Cardiac muscle cell (in vitro differentiated cells and primary cell): ENCODE measurements around the gene PTPRM. TPM values are rescaled to one million over a fixed set of nuclear protein-coding genes. Genes with fewer than 3 reads are reported as not detected.
A peak's percentile ranks its signal among the peaks of the same experiment; 100 is the strongest.

ENCODE experiments used
- DNase-seq, 2 donors: peaks; one replicate each; pipeline versions ENCODE4 v3.0.0 to v3.0.0-alpha.2; 2010 to 2017; ENCODE audit warnings: low read depth in 1 of 2, low spot score in 1 of 2
- H3K27ac ChIP-seq: fragments of 200-600 bp; sonication (generic); 2 replicates; pipeline ENCODE4 v1.5.1; 2016
- H3K27me3 ChIP-seq: fragments of 200-600 bp; sonication (generic); 2 replicates; pipeline ENCODE4 v1.6.0; 2016; ENCODE audit warnings: control low read depth
- H3K36me3 ChIP-seq: fragments of 200-600 bp; sonication (generic); 2 replicates; pipeline ENCODE4 v1.5.1; 2016; ENCODE audit warnings: control low read depth
- H3K4me1 ChIP-seq: fragments of 200-600 bp; sonication (generic); 2 replicates; pipeline ENCODE4 v1.8.1; 2017; ENCODE audit warnings: low read depth, mild to moderate bottlenecking, mixed run types
- H3K4me3 ChIP-seq: fragments of 200-600 bp; sonication (generic); 2 replicates; pipeline ENCODE4 v1.5.1; 2016; ENCODE audit warnings: mild to moderate bottlenecking
- H3K9me3 ChIP-seq: fragments of 200-600 bp; sonication (generic); 2 replicates; pipeline ENCODE4 v1.5.1; 2017; ENCODE audit warnings: low read depth, mild to moderate bottlenecking, control low read depth
- polyA plus RNA-seq: library from polyadenylated mRNA; unstranded; fragments of >200 nt; fragmentation: Nextera tagmentation; extraction: Ambion mirVana; gene quantifications from 2 replicates; pipeline ENCODE4 v1.2.1, GENCODE V29; 2016
- total RNA-seq: library from RNA; depleted of rRNA; stranded (reverse); fragments of >200 nt; gene quantifications from 2 replicates; pipeline ENCODE4 v1.2.3, GENCODE V29; 2016
- TF ChIP-seq, protein P1 (sequence below): IDR thresholded peaks from 2 replicates; pipeline ENCODE4 v1.5.1; 2012; ENCODE audit warnings: low read depth, mild to moderate bottlenecking, low read length

The PTPRM gene
- total and polyA plus RNA-seq, 2 experiments from 2014 or later: 26.5 to 48.8 TPM

DNA sequence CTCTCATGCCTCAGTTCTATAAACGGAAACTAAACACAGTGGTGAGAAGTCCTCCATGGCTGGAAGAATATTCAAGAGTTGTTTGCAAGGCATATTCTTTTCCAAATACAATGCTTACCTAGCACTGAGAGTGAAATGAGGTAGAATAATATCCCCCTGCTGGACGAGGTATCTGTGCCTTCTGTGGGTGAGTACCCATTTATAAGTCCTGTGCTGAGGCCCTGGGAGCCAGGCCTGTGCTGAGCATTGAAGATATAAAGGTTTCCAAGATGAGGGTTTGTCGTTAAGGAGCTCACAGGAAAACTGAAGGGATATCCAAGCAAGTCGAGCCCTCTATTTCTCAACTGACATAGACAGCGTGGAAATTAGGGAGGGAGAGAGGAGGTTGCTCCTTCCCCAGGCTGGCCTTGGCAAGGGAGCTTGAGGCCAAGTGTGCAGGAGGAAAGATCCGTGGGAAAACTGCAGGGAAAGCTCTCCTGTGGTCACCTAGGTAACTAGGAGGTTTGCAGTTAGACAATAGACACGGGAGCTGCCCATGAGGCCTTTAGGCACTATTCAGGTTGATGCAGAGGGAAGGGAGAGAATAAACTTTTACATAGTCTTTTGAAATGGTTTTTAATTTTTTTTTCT lies 17.6 kb downstream of the PTPRM start:
- Histone ChIP-seq H3K27me3 (no peaks in the 10 kb centered on the region), H3K36me3 (no peaks in the 10 kb centered on the region), H3K9me3 (no peaks in the 10 kb centered on the region), H3K27ac (no peak overlapping the region), H3K4me1 (peaks cover 6% of the 10 kb centered on the region), H3K4me3 (no peak overlapping the region)
- peak in 1 of 2 donors; percentile 33 for DNase-seq
- TF ChIP-seq, protein P1, sequence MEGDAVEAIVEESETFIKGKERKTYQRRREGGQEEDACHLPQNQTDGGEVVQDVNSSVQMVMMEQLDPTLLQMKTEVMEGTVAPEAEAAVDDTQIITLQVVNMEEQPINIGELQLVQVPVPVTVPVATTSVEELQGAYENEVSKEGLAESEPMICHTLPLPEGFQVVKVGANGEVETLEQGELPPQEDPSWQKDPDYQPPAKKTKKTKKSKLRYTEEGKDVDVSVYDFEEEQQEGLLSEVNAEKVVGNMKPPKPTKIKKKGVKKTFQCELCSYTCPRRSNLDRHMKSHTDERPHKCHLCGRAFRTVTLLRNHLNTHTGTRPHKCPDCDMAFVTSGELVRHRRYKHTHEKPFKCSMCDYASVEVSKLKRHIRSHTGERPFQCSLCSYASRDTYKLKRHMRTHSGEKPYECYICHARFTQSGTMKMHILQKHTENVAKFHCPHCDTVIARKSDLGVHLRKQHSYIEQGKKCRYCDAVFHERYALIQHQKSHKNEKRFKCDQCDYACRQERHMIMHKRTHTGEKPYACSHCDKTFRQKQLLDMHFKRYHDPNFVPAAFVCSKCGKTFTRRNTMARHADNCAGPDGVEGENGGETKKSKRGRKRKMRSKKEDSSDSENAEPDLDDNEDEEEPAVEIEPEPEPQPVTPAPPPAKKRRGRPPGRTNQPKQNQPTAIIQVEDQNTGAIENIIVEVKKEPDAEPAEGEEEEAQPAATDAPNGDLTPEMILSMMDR: no peak

DNA sequence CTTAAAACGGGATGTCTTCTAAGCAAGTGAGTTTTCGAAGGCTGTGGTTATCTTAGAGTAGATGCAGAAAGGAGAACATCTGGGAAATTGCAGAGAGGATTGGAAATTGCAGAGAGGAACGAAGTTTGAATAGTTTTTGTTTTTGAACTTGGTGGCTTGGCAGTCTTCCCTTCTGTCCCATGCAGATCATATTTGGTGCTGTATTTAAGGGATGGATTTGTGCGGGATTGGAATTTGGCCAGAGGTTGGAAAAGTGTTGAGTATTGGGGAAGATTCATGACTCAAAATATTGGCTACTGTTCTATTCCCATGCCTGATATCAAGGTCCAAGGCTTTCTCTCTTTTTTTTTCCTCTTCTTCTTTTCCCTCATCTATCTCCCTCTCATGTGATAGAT lies 18.2 kb downstream of the PTPRM start:
- H3K27ac ChIP-seq: no peak overlapping the region
- H3K27me3 ChIP-seq: no peaks in the 10 kb centered on the region
- DNase-seq: peak in 1 of 2 donors; percentile 49
- no peaks in the 10 kb centered on the region for H3K9me3 ChIP-seq
- no peak overlapping the region for H3K4me3 ChIP-seq
- TF ChIP-seq, protein P1: no peak
- H3K36me3 ChIP-seq: no peaks in the 10 kb centered on the region
- H3K4me1 ChIP-seq: peaks cover 6% of the 10 kb centered on the region

DNA sequence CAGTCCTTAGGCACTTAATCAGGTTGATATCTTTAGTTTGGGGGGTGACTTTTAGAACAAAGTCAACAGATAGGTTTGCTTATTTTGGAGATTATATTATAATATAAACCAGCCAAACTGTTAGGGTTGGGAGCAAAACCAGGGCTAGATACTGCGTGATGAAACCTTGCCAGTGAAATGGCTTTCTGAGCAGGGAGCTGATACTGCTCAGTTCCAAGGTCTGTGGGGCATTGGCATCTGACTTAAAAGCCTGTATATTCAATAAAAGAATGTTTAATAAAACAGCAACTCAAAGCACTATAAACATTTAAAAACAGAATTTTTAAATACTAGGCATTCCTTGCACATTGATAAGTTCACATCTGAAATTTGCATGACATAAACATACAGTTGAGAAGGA lies 19.3 kb downstream of the PTPRM start:
- H3K4me3 ChIP-seq: no peak overlapping the region
- TF ChIP-seq, protein P1: no peak
- H3K27me3 ChIP-seq: no peaks in the 10 kb centered on the region
- DNase-seq: no peak
- H3K4me1 ChIP-seq: no peaks in the 10 kb centered on the region
- H3K36me3 ChIP-seq: no peaks in the 10 kb centered on the region
- no peak overlapping the region for H3K27ac ChIP-seq
- H3K9me3 ChIP-seq: no peaks in the 10 kb centered on the region

DNA sequence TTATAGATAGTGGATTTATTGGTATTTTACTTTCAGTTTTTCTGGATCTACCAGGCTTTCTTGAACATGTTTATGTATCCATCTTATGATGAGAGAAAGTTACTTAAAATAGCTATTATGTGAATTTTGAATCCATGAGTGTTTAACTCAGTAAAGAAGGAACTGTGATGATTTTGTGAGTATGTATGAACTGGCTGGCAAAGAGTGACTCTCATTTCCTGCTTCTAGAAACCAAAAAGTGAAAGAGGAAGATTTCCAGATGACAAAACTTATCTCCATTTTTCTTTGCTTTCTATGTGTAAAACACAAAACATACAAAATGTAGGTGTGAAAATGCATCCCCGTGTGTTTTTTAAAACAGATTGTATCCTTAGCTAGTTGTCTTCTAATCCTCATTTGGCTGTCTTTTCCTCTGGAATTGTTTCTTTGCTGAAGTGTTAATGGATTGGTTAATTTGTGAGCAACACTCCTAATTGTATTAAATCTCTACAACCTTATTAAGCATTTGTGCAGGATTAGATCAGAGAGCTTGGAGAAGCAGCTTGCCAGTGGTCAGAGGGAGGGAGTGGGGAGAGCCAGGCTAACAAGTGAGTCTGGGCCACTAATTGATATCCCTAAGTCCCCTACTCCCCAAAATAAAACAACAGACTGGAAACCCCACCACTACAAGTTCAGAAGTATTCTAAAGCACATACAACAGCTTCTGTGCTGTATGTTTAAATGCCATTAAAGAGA lies 23.9 kb downstream of the PTPRM start:
- no peaks in the 10 kb centered on the region for H3K36me3 ChIP-seq
- DNase-seq: peak in 1 of 2 donors; percentile 15
- TF ChIP-seq, protein P1: no peak
- H3K27me3 ChIP-seq: no peaks in the 10 kb centered on the region
- H3K4me3 ChIP-seq: no peak overlapping the region
- peaks cover 13% of the 10 kb centered on the region for H3K4me1 ChIP-seq
- H3K9me3 ChIP-seq: no peaks in the 10 kb centered on the region
- H3K27ac ChIP-seq: no peak overlapping the region

DNA sequence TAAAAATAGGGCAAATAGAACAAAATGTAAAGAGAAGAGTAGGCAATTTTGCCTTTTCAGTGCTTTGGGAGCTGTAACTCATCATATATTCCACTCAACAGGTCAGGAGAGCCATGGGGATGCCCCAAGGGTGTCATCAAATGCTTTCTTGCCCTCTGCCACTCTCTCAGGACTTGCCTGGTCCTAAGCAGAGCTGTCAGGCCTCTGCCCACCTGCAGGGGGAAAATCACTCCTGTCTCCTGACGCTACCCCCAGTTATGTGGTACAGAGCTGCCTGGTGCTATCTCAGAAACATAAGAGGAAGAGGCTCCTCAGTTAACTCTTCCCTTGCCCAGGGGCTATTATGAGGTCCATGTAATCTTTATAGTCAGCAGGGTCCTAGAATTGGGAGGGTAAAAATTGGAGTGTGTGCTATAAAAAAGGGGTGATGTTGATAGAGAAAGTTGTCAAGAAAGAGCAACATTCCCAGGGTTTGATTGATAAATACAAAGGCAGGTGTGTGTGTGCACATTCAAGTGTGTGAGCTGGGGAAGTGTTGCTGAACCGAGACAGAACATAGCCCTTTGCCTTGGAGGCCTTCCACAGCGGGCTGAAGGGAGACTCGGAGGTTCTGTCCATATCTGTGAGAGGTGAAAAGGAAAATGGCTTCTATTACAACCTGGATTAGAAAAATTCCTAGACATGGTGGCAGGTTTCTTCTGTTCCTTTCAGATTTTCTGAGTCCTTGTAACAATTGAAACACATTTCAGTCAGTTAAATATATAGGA lies 25.4 kb downstream of the PTPRM start:
- Histone ChIP-seq H3K4me3 (no peak overlapping the region), H3K27ac (no peak overlapping the region), H3K36me3 (no peaks in the 10 kb centered on the region), H3K9me3 (no peaks in the 10 kb centered on the region), H3K27me3 (no peaks in the 10 kb centered on the region), H3K4me1 (peaks cover 13% of the 10 kb centered on the region)
- TF ChIP-seq, protein P1: no peak
- peak in 1 of 2 donors; percentile 40 for DNase-seq
